Measurements from ENCODE around the gene CACNA1H.
"Not testable (repeated sequence)": the region's sequence is repeated elsewhere in the genome, so short reads cannot be mapped to it uniquely, and the experiment has no call there.

Gene CACNA1H

DNA sequence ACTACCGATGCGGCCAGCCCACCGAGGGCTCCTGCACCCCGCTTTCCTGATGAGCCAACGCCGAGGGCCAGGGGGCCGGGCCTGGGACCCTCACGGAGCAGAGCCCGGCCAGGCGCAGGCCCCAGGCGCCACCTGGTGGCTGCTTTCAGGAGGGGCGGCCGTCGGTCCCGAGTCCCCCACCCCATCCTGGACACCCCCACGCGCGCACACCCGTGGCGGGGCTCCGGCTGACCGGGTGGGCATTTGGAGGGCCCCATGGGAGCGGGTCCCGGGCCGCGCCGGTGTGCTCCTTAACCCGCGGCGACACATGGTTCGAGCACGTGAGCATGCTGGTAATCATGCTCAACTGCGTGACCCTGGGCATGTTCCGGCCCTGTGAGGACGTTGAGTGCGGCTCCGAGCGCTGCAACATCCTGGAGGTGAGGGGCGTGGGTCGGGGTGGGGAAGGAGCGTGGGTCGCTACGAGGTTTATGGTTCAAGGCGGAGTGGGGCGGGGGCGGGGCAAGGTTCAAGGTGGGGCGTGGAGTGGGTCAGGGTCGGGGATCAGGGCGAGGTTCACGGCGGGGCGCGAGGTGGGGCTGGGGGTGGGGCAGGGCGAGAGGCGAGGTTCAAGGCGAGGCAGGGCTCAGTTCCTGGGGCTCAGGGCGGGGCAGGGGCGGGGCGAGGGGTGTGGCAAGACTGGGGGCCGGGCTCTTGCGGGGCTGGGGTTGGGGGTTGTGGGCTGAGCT lies 41.9 kb downstream of the CACNA1H start:
- no peak for DNase-seq

GRCh38 chr16:1195393-1195666 lies 42.4 kb downstream of the CACNA1H start:
- DNase-seq = no peak

DNA sequence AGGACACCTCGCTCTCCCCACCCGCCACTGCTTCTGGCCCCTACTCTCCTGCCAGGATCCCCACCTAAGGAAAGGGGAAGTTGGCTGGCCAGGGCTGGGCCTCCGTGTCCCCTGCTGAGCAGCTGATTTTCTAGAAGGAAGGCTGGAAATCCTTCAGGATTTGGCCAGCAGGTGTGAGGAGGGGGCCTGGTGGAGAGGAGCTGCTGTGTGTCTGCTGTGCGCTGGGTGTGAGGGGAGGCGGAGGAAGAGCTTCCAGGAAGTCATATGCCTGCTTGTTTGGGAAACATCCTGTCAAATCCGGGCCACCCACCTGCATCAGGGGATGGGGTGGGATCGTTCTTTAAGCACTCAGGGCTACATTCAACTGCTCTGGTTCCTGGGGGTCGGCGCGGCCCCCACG lies 43.6 kb downstream of the CACNA1H start:
- no peak for DNase-seq

DNA sequence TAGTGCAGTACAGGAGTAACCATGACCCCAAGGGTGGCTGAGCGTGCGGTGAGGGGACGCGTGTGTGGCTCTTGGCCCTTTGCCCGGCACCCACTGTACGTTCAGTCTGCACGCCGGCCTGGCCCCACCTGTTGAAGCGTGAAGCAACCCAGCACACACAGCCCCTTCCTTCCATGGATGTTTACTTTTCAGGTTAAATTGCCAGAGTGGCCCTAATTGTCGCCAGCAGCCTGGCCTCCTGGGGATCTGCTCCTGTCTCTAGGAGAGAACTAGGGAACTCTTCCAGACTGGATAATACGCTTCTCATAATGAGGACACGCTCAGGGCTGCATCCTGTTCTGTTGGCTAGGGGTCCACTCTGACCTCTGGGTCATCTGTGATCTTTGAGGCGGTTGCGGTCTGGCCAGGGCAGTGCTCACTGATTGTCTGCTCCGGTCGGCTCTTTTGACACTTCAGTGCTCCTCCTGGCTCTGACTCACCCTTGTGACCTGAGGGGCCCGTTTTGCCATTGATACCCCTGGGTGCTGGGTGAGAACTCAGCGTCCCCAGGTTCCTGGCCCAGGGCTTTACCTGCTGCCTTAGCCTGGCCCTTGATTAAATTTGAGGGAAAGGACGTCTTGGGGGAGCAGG lies 44.4 kb downstream of the CACNA1H start:
- DNase-seq = no peak

GRCh38 chr16:1198194-1198593 lies 45.3 kb downstream of the CACNA1H start:
- DNase-seq = no peak

DNA sequence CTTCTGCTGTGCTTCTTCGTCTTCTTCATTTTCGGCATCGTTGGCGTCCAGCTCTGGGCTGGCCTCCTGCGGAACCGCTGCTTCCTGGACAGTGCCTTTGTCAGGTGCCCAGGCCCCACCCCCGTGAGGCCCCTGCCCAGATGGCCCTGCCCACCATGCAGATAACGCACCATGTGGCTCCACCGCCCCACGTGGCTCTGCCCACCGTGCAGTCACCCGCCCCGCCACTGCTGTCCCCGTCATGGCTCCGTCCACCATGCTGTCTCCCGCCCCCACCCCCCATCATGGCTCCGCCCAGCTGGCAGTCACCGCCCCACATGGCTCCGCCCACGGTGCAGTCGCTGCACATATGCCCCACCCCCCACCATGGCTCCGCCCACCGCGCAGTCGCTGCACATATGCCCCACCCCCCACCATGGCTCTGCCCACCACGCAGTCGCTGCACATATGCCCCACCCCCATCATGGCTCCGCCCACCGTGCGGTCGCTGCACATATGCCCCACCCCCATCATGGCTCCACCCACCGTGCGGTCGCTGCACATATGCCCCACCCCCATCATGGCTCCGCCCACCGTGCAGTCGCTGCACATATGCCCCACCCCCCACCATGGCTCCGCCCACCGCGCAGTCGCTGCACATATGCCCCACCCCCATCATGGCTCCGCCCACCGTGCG lies 45.9 kb downstream of the CACNA1H start:
- not testable (repeated sequence) for DNase-seq

DNA sequence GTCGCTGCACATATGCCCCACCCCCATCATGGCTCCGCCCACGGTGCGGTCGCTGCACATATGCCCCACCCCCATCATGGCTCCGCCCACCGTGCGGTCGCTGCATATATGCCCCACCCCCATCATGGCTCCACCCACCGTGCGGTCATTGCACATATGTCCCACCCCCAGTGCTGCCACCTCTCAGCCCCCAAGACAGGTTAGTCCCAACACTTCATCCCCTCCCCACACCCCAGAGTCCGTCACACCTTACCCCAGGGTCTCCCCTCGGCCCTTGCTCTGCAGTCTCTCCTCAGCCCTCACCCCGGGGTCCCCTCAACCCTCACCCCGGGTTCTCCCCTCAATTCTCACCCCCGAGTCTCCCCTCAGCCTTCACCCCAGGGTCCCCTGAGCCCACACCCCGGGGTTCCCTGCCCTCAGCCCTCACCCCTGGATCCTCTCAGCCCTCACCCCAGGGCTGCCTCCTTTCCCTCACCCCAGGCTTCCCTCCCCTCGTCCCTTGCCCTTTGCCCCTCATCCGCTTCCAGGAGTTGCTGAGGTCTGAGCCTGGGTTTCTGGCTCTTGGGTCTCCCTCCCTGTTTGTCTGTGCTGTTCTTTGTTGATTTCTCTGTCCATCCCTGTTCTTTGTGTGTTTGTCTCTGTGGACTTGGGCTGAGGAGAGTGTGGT lies 46.6 kb downstream of the CACNA1H start:
- no peak for DNase-seq

DNA sequence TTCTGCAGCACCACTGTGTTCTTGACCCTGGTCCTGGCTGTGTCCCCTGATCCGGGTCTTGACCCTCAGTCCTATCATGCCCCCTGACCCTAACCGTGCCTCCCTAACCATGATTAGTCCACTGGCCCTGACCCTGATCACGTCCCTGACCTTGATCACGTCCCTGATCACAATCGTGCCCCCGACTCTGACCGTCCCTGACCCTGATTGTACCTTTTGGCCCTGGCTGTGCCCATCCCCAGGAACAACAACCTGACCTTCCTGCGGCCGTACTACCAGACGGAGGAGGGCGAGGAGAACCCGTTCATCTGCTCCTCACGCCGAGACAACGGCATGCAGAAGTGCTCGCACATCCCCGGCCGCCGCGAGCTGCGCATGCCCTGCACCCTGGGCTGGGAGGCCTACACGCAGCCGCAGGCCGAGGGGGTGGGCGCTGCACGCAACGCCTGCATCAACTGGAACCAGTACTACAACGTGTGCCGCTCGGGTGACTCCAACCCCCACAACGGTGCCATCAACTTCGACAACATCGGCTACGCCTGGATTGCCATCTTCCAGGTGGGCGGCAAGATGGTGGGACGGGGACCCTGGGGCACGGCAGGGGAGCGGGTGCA lies 47.2 kb downstream of the CACNA1H start:
- DNase-seq = no peak

GRCh38 chr16:1201444-1201843 lies 48.5 kb downstream of the CACNA1H start:
- DNase-seq = no peak

GRCh38 chr16:1202274-1202673 lies 49.4 kb downstream of the CACNA1H start:
- DNase-seq = no peak

DNA sequence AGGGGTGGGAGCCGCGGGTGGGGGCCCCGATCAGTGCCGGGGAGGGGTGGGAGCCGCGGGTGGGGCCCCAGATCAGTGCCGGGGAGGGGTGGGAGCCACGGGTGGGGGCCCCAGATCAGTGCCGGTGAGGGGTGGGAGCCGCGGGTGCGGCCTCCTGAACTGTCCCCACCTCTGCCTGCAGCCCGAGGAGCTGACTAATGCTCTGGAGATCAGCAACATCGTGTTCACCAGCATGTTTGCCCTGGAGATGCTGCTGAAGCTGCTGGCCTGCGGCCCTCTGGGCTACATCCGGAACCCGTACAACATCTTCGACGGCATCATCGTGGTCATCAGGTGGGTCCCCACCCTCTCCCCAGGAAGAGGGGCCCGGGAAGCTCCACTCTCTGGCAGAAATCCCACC lies 52.0 kb downstream of the CACNA1H start:
- no peak for DNase-seq

- no peak for DNase-seq
These were observed 53.4 kb downstream of the CACNA1H start for GRCh38 chr16:1206326-1206725.

DNA sequence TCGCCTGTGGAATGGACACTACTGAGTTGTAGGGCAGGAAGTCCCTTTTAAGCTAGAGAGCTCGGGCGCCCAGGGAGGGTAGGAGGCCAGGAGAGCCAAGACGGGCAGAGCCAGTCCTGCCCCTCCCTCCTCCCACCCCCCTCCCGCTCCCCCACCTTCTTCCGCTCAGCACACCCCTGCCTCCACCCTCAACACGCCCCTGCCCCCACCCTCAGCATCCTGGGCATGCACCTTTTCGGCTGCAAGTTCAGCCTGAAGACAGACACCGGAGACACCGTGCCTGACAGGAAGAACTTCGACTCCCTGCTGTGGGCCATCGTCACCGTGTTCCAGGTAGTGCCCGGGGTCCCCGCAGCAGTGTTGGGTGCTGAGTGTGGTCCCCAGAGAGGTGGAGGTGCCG lies 53.9 kb downstream of the CACNA1H start:
- peak; percentile 33 for DNase-seq

- peak; percentile 10 for DNase-seq
These were observed 55.4 kb downstream of the CACNA1H start for GRCh38 chr16:1208239-1208830.

DNA sequence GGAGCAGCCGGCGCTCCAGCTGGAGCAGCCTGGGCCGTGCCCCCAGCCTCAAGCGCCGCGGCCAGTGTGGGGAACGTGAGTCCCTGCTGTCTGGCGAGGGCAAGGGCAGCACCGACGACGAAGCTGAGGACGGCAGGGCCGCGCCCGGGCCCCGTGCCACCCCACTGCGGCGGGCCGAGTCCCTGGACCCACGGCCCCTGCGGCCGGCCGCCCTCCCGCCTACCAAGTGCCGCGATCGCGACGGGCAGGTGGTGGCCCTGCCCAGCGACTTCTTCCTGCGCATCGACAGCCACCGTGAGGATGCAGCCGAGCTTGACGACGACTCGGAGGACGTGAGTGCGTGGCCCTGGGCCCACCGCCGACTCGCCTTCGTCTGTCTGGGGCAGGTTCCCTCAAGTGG lies 56.2 kb downstream of the CACNA1H start:
- no peak for DNase-seq

DNA sequence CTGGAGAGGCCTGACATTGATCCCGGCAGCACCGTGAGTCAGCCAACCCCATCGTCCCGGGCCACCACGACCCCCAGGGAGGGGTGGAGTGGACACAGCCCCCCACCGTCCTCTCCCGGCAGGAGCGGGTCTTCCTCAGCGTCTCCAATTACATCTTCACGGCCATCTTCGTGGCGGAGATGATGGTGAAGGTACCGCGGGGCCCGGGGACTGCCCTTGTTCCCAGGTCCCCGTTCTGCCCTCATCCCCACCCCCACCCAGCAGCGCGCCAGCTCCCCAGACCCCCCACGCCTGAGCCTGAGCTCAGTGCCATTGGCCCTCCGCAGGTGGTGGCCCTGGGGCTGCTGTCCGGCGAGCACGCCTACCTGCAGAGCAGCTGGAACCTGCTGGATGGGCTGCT lies 57.6 kb downstream of the CACNA1H start:
- DNase-seq = no peak

GRCh38 chr16:1211451-1212268 lies 58.8 kb downstream of the CACNA1H start:
- DNase-seq = no peak

GRCh38 chr16:1212616-1213194 lies 59.8 kb downstream of the CACNA1H start:
- no peak for DNase-seq

DNA sequence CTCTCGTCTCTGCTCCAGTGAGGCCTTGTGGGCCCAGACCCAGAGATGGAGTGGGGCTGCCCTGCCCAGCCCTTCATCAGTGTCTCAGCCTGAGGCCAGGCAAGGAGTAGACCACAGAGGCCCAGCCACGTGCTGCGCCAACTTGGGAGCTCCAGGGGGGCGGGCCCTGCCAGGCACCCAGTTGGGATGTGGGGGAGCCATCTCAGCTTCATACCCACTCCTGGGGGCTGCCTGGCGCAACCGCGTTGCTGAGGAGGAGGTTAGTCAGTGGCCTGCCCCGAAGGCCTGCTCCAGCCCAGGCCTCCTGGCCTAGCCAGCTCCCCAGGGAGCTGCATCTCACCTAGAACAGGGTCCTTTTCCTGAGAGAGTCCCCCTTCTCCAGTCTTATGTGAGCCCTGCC lies 60.3 kb downstream of the CACNA1H start:
- DNase-seq = no peak

GRCh38 chr16:1213796-1214372 lies 61.0 kb downstream of the CACNA1H start:
- DNase-seq = no peak

DNA sequence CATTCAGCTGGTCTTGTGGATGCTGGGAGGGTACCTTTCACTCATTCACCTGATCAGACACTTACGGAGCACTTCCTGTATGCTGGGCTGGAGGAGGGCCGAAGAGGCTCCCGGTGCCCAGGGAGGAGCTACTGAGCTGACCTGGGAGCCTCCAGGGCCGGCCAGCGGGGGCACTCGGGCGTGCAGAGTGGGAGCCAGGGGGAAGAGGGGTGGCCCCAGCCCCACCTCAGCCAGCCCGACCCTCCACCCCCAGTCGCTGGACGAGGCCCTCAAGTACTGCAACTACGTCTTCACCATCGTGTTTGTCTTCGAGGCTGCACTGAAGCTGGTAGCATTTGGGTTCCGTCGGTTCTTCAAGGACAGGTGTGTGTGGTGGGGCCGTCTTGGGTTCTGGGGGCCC lies 61.8 kb downstream of the CACNA1H start:
- DNase-seq = no peak

Measured in CD4-positive, alpha-beta T cell treated with Interleukin-10 for 1 hour (primary cell).